CD4-positive, alpha-beta memory T cell (primary cell): ENCODE measurements around the gene PRRC2C. TPM values are rescaled to one million over a fixed set of nuclear protein-coding genes. Genes with fewer than 3 reads are reported as not detected.
A peak's percentile ranks its signal among the peaks of the same experiment; 100 is the strongest.
"Not testable (repeated sequence)": the region's sequence is repeated elsewhere in the genome, so short reads cannot be mapped to it uniquely, and the experiment has no call there.

Source experiments
- CTCF ChIA-PET: fragments of 350-600 bp; sonication (Branson Sonifier 250); formaldehyde crosslinking; loops from one replicate; lab custom pipeline; 2021; ENCODE audit warnings: inconsistent platforms; ENCODE audit not compliant: partially characterized antibody; lab: Charles Lee
- POLR2A ChIA-PET: fragments of 350-600 bp; sonication (Branson Sonifier 250); formaldehyde crosslinking; loops from one replicate; lab custom pipeline; 2021; ENCODE audit not compliant: partially characterized antibody; lab: Charles Lee
- DNase-seq, 5 donors: peaks; one replicate each; pipeline versions ENCODE4 v3.0.0 to v3.0.0-alpha.2; 2020 to 2022; ENCODE audit warnings: mixed read lengths in 1 of 5
- H3K27ac ChIP-seq: one replicate; pipeline ENCODE4 v1.7.0; 2013; ENCODE audit warnings: low read depth, low read length
- H3K27me3 ChIP-seq: 2 replicates; pipeline ENCODE4 v1.7.0; 2013; ENCODE audit warnings: mild to moderate bottlenecking, low read length, moderate library complexity; ENCODE audit not compliant: insufficient read depth
- H3K36me3 ChIP-seq: 2 replicates; pipeline ENCODE4 v1.7.0; 2013; ENCODE audit warnings: mild to moderate bottlenecking, low read length, moderate library complexity; ENCODE audit not compliant: insufficient read depth
- H3K4me1 ChIP-seq: 2 replicates; pipeline ENCODE4 v1.7.0; 2013; ENCODE audit warnings: mild to moderate bottlenecking, low read length, moderate library complexity; ENCODE audit not compliant: insufficient read depth
- H3K4me3 ChIP-seq, 2 donors: one replicate each; pipeline ENCODE4 v1.7.0; 2013; ENCODE audit warnings: low read length in 2 of 2, mild to moderate bottlenecking in 1 of 2
- H3K9me3 ChIP-seq, 2 donors: one replicate each; pipeline ENCODE4 v1.7.0; 2013; ENCODE audit warnings: low read length in 2 of 2, control low read depth in 1 of 2; ENCODE audit not compliant: control insufficient read depth in 1 of 2
- H3K27ac Mint-ChIP-seq, 7 donors: one replicate each; pipeline ENCODE4 v1.8.0; 2020 to 2021; ENCODE audit warnings: mixed read lengths in 7 of 7, mild to moderate bottlenecking in 6 of 7, inconsistent platforms in 3 of 7, moderate library complexity in 3 of 7
- H3K27me3 Mint-ChIP-seq, 2 donors: one replicate each; pipeline ENCODE4 v1.8.0; 2020 to 2021; ENCODE audit warnings: mixed read lengths in 2 of 2
- H3K36me3 Mint-ChIP-seq, 2 donors: one replicate each; pipeline ENCODE4 v1.8.0; 2020 to 2021; ENCODE audit warnings: mixed read lengths in 2 of 2, inconsistent platforms in 1 of 2, mild to moderate bottlenecking in 1 of 2
- H3K4me1 Mint-ChIP-seq, 4 donors: one replicate each; pipeline ENCODE4 v1.8.0; 2020 to 2021; ENCODE audit warnings: mixed read lengths in 4 of 4, mild to moderate bottlenecking in 1 of 4
- H3K4me3 Mint-ChIP-seq, 8 donors: one replicate each; pipeline ENCODE4 v1.8.0; 2020 to 2021; ENCODE audit warnings: mixed read lengths in 8 of 8, mild to moderate bottlenecking in 7 of 8, moderate library complexity in 6 of 8, inconsistent platforms in 3 of 8
- H3K9me3 Mint-ChIP-seq, 8 donors: one replicate each; pipeline ENCODE4 v1.8.0; 2020 to 2021; ENCODE audit warnings: mixed read lengths in 8 of 8, mild to moderate bottlenecking in 5 of 8, inconsistent platforms in 3 of 8, moderate library complexity in 1 of 8
- intact Hi-C: fragments of 100-400 bp; cut with micrococcal nuclease; formaldehyde crosslinking; loops from one replicate; pipeline ENCODE4 v1.15.1; 2023
- polyA plus RNA-seq, 2 donors: library from polyadenylated mRNA; unstranded; fragments of 300-500 nt; fragmentation: Illumina TruSeq; gene quantifications; one replicate each; pipeline ENCODE4 v1.2.3, GENCODE V29; 2021
- total RNA-seq, 2 experiments: library from RNA; stranded (reverse); gene quantifications; one replicate each; pipeline ENCODE4 v1.2.3, GENCODE V29; 2021

The PRRC2C gene
- total RNA-seq = 100 to 1,000 TPM; 279 to 298 TPM
- polyA plus RNA-seq = 100 to 1,000 TPM in 1 of 2 donors, 10 to 100 TPM in 1; 12.4 to 123 TPM

DNA sequence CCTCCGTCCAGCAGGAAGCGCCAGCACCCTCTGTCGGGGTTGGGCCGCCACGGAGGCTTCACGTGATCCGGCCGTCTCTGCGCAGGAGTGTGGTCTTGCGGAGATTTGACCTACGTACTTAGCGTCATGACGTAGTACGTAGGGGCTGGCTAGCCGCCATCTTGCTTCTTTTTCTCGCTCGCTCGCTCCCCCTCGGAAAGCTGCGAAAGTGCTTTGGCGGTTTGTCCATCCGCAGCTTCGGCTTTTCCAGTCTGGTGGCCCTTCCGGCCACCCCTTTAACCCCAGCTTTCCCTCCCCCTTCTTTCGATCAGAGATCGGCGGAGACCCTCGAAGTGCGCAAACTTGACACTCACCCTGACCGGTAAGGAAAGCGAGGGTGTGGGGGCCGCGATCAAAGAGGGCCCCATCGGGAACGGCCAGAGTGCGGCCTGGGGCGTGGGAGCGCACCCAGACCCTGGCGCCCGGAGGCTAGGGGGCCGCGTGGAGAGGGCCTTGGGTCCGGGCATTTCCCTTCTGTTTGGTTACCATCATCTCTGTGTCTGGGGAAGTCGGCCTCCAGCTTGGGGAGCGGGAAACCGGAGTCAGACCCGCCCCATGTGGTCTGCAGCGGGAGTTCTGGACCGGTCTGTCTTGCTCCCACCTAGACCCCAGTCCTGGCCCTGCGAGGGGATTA lies at the start of gene PRRC2C:
Gene PRRC2C, plus strand, starts transcription at position 156 of the 673 bp plus-strand sequence. CDS start 26,559 bp downstream, outside the sequence.
- Mint-ChIP-seq H3K9me3 (peaks cover 0 to 5% (median 0%) of the 10 kb centered on the region in 8 donors), H3K36me3 (peaks cover 7 to 37% of the 10 kb centered on the region in 2 donors), H3K27me3 (no peaks in the 10 kb centered on the region), H3K27ac (peak within 1 kb of the TSS; percentile 95 to 100 (median 100)), H3K4me1 (peaks cover 40 to 56% (median 48%) of the 10 kb centered on the region in 4 donors), H3K4me3 (peak within 1 kb of the TSS; percentile 90 to 99 (median 93))
- intact Hi-C loops = loop anchor here (1.0 to 10.0 kb wide), 10 partner anchors 23 to 1591 kb away; partner anchors contain the start of genes DNM3, FMO4, METTL13 and VAMP4
- no peaks in the 10 kb centered on the region for H3K27me3 ChIP-seq
- CTCF ChIA-PET = interaction anchor here (0.6 to 3.3 kb wide), 33 partner anchors 9 to 1691 kb away, joined by 3 to 30 read pairs (median 5); partner anchors contain the start of genes FMO4 and METTL18
- H3K27ac ChIP-seq = peak within 1 kb of the TSS; percentile 100
- POLR2A ChIA-PET = interaction anchor here (0.8 to 3.4 kb wide), 23 partner anchors 9 to 1592 kb away, joined by 3 to 34 read pairs (median 5); partner anchors contain the start of genes DNM3, FMO4, METTL13 and VAMP4
- peak; percentile 93 to 96 (median 95) for DNase-seq
- peaks cover 48% of the 10 kb centered on the region for H3K4me1 ChIP-seq
- peak within 1 kb of the TSS; percentile 45 to 99 for H3K4me3 ChIP-seq
- no peaks in the 10 kb centered on the region for H3K36me3 ChIP-seq
- no peaks in the 10 kb centered on the region for H3K9me3 ChIP-seq

DNA sequence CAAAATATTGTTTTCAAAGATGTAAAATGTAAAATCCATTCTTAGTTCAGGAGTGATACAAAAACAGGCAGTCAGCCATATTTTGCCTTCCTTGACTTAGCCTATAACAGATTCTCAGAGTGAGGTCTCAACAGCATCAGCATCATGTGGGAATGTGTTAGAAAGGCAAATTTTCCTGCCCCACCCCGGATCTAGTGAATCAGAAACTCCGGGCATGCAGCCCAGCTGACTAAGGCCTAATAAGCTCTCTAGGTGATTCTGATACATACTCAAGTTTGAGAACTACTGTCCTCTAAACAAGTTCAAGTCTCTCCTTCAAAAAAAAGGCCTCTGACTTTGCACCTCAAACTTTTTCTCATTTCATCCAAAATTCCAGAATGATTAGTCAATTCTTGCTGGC lies 46.9 kb upstream of the PRRC2C start:
- Histone ChIP-seq H3K4me3 (no peak overlapping the region), H3K27ac (no peak overlapping the region), H3K9me3 (no peaks in the 10 kb centered on the region), H3K27me3 (no peaks in the 10 kb centered on the region), H3K4me1 (peaks cover 10% of the 10 kb centered on the region), H3K36me3 (no peaks in the 10 kb centered on the region)
- intact Hi-C loops = no loop called here
- POLR2A ChIA-PET = interaction anchor here (1.6 kb wide), 1 partner anchor 47 kb away, joined by 3 read pairs; the partner anchor contains the start of gene PRRC2C
- CTCF ChIA-PET = no interaction called here
- Mint-ChIP-seq H3K36me3 (no peaks in the 10 kb centered on the region), H3K9me3 (no peaks in the 10 kb centered on the region), H3K27me3 (peaks cover 3 to 5% of the 10 kb centered on the region in 2 donors), H3K4me1 (peaks cover 9 to 22% (median 15%) of the 10 kb centered on the region in 4 donors), H3K4me3 (no peak overlapping the region), H3K27ac (no peak overlapping the region)
- DNase-seq = no peak

DNA sequence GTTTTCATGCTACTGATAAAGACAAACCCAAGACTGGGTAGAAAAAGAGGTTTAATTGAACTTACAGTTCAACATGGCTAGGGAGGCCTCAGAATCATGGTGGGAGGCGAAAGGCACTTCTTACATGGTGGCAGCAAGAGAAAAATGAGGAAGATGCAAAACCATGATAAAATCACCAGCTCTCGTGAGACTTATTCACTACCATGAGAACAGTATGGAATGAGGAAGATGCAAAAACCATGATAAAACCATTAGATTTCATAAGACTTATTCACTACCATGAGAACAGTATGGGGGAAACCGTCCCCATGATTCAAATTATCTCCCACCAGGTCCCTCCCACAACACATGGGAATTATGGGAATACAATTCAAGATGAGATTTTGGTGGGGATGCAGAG lies 45.1 kb upstream of the PRRC2C start:
- POLR2A ChIA-PET, H3K27ac Mint-ChIP-seq, DNase-seq, H3K4me1 Mint-ChIP-seq, H3K27me3 Mint-ChIP-seq, H3K4me3 Mint-ChIP-seq, H3K36me3 Mint-ChIP-seq, H3K9me3 Mint-ChIP-seq, H3K27ac ChIP-seq, H3K4me3 ChIP-seq, intact Hi-C loops, H3K4me1 ChIP-seq, H3K36me3 ChIP-seq, H3K9me3 ChIP-seq, H3K27me3 ChIP-seq: not testable (repeated sequence)
- CTCF ChIA-PET = interaction anchor here (1.1 kb wide), 1 partner anchor 126 kb away, joined by 3 read pairs; the partner anchor contains the start of gene FMO4

DNA sequence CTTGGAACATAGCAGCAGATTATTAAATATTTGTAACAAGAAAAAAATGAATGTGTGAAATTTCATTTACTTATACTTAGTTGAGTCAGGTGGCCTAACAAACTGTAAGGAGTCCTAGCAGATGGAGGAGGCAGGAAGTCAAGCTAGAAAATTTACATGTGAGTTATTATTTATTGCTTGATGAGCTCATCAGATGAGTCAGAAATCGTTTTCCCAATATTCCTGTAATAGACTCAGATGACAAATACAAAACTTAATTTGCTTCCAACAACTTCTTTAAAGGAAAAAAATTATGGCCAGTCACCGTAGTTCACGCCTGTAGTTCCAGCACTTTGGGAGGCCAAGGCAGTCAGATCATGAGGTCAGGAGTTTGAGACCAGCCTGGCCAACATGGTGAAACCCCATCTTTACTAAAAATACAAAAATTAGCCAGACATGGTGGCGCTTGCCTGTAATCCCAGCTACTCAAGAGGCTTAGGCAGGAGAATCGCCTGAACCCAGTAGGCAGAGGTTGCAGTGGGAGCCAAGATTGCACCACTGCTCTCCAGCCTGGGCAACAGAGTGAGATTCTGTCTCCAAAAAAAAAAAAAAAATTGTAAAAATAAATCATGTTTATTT lies 43.9 kb upstream of the PRRC2C start:
- H3K27me3 Mint-ChIP-seq, H3K27ac Mint-ChIP-seq, H3K9me3 ChIP-seq, DNase-seq, H3K27ac ChIP-seq, H3K4me3 ChIP-seq, H3K4me1 Mint-ChIP-seq, H3K9me3 Mint-ChIP-seq, H3K4me1 ChIP-seq, CTCF ChIA-PET, H3K4me3 Mint-ChIP-seq, H3K36me3 Mint-ChIP-seq, intact Hi-C loops, H3K27me3 ChIP-seq, H3K36me3 ChIP-seq: not testable (repeated sequence)
- POLR2A ChIA-PET = interaction anchor here (0.6 kb wide), 1 partner anchor 1344 kb away, joined by 3 read pairs; no protein-coding TSS in a partner anchor

DNA sequence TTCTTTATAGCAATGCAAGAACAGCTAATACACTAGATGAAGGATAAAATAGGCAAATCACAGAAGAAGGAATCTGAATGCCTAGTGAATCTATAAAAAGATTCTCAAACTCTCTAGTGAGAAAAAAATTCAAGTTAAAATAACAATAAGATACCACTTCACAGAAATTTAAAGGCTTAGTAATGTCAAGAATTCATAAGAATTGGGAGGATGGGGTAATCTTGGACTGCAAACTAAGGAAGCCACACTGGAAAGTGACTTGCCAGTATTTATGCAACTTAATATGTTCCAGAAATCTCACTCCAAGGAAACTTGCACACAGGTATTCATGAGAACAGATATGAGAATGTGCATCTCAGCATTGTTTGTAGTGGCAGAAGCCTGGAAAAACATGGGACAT lies 38.9 kb upstream of the PRRC2C start:
- Mint-ChIP-seq H3K4me3 (no peak overlapping the region), H3K4me1 (no peaks in the 10 kb centered on the region), H3K9me3 (peaks cover 0 to 3% (median 0%) of the 10 kb centered on the region in 8 donors), H3K27me3 (no peaks in the 10 kb centered on the region), H3K27ac (no peak overlapping the region), H3K36me3 (no peaks in the 10 kb centered on the region)
- no peaks in the 10 kb centered on the region for H3K4me1 ChIP-seq
- CTCF ChIA-PET = no interaction called here
- no peak overlapping the region for H3K27ac ChIP-seq
- no peak for DNase-seq
- no peaks in the 10 kb centered on the region for H3K36me3 ChIP-seq
- POLR2A ChIA-PET = no interaction called here
- H3K4me3 ChIP-seq = no peak overlapping the region
- no peaks in the 10 kb centered on the region for H3K27me3 ChIP-seq
- intact Hi-C loops = no loop called here
- H3K9me3 ChIP-seq = no peaks in the 10 kb centered on the region

DNA sequence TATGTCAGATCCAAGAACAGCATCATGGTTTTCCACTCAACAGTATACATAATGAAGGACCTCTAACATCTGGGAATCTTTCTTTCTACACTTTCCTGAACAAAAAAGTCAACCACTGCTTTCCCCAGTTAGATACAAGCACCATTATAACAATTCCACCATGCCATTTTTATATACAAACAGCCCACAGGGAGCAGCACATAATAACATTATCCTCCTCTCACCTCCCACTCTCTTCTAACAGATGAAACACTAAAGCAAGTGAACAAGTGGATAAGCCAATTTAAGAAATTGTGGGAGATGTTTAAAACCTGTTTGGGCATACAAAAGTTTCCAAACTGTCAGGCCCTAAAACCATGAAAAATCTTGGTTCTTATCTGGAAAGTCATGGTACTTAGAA lies 29.4 kb upstream of the PRRC2C start:
- H3K9me3 Mint-ChIP-seq = peaks cover 0 to 13% (median 7%) of the 10 kb centered on the region in 8 donors
- no peaks in the 10 kb centered on the region for H3K4me1 ChIP-seq
- no peak overlapping the region for H3K27ac ChIP-seq
- DNase-seq = no peak
- no peak overlapping the region for H3K4me3 ChIP-seq
- ChIA-PET CTCF (no interaction called here), POLR2A (no interaction called here)
- H3K4me3 Mint-ChIP-seq = no peak overlapping the region
- no peaks in the 10 kb centered on the region for H3K4me1 Mint-ChIP-seq
- no peaks in the 10 kb centered on the region for H3K27me3 ChIP-seq
- H3K27ac Mint-ChIP-seq = no peak overlapping the region
- intact Hi-C loops = no loop called here
- no peaks in the 10 kb centered on the region for H3K36me3 Mint-ChIP-seq
- no peaks in the 10 kb centered on the region for H3K36me3 ChIP-seq
- H3K9me3 ChIP-seq = no peaks in the 10 kb centered on the region
- peaks cover 5 to 7% of the 10 kb centered on the region in 2 donors for H3K27me3 Mint-ChIP-seq

DNA sequence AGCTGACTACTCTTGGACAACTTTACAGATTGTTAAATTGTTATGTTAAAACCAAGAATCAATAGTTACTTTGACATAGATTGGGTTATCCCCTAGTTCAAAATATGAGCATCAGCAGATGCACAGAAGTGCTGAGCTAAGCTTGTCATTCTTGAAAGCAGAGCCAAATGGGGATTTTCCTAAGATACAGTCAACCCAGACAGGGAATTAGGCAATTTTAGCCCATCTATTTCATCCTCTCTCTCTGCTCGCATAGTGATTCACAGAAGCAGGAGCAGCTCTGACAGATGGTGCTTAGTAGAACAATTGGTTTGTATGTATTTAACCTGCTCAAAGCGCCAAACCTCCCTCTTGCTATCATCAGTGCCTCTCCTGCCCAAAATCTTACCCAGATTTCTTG lies 27.9 kb upstream of the PRRC2C start:
- no peak for DNase-seq
- Mint-ChIP-seq H3K9me3 (peaks cover 0 to 9% (median 3%) of the 10 kb centered on the region in 8 donors), H3K36me3 (no peaks in the 10 kb centered on the region), H3K27me3 (peaks cover 3 to 7% of the 10 kb centered on the region in 2 donors), H3K27ac (no peak overlapping the region), H3K4me3 (no peak overlapping the region), H3K4me1 (no peaks in the 10 kb centered on the region)
- POLR2A ChIA-PET = interaction anchor here (1.5 kb wide), 1 partner anchor 28 kb away, joined by 4 read pairs; the partner anchor contains the start of gene PRRC2C
- no peaks in the 10 kb centered on the region for H3K27me3 ChIP-seq
- H3K4me1 ChIP-seq = no peaks in the 10 kb centered on the region
- H3K9me3 ChIP-seq = no peaks in the 10 kb centered on the region
- CTCF ChIA-PET = no interaction called here
- no peak overlapping the region for H3K27ac ChIP-seq
- H3K36me3 ChIP-seq = no peaks in the 10 kb centered on the region
- intact Hi-C loops = no loop called here
- no peak overlapping the region for H3K4me3 ChIP-seq
